Activated CD4-positive, alpha-beta T cell treated with anti-CD3 and anti-CD28 coated beads for 1 hour (primary cell): Measurements from ENCODE around the gene IFNA7.
"Not testable (repeated sequence)": the region's sequence is repeated elsewhere in the genome, so short reads cannot be mapped to it uniquely, and the experiment has no call there.

ENCODE experiments used
- DNase-seq: peaks from one replicate; pipeline ENCODE4 v3.0.0-alpha.2; 2020

Gene IFNA7

GRCh38 chr9:21174671-21175070 lies 27.3 kb downstream of the IFNA7 start:
- DNase-seq: no peak

- DNase-seq: no peak
Observed at GRCh38 chr9:21172156-21172555, 29.8 kb downstream of the IFNA7 start.

- DNase-seq: no peak
Observed at GRCh38 chr9:21171351-21171750, 30.7 kb downstream of the IFNA7 start.

- not testable (repeated sequence) for DNase-seq
Observed at GRCh38 chr9:21166560-21166959, 35.4 kb downstream of the IFNA7 start, which contains the start of gene IFNA21. Gene IFNA21, minus strand, starts transcription at chr9:21166660. Its CDS starts 48 bp downstream, at chr9:21166612.

GRCh38 chr9:21165516-21165915 lies 36.5 kb downstream of the IFNA7 start:
- DNase-seq: no peak

GRCh38 chr9:21160178-21160577 lies 41.8 kb downstream of the IFNA7 start:
- DNase-seq: no peak

GRCh38 chr9:21155501-21155900 lies 46.5 kb downstream of the IFNA7 start:
- no peak for DNase-seq

- no peak for DNase-seq
Observed at GRCh38 chr9:21154018-21154608, 47.9 kb downstream of the IFNA7 start.

- DNase-seq: no peak
Observed at GRCh38 chr9:21153336-21154017, 48.5 kb downstream of the IFNA7 start.
